HG03354 (cell line): ENCODE measurements around the gene CTDSP1.

ENCODE experiments used
- ATAC-seq: cut with Tn5 transposase; IDR thresholded peaks from one replicate; pipeline ENCODE4 v1.9.1; 2021; ENCODE audit warnings: mild to moderate bottlenecking; ENCODE audit not compliant: unreplicated experiment, poor library complexity, severe bottlenecking

Gene CTDSP1

GRCh38 chr2:218419630-218420216 is 20.1 kb downstream of the CTDSP1 start:
- no peak for ATAC-seq

GRCh38 chr2:218421027-218421426 is 21.4 kb downstream of the CTDSP1 start:
- ATAC-seq: no peak

- ATAC-seq: no peak
These were observed 22.9 kb downstream of the CTDSP1 start for GRCh38 chr2:218422403-218423086.

GRCh38 chr2:218423584-218423983 is 23.9 kb downstream of the CTDSP1 start:
- ATAC-seq: no peak

GRCh38 chr2:218425531-218425930 is 25.9 kb downstream of the CTDSP1 start:
- ATAC-seq: no peak

- no peak for ATAC-seq
These were observed 28.1 kb downstream of the CTDSP1 start for GRCh38 chr2:218427741-218428140.

- ATAC-seq: no peak
These were observed 29.3 kb downstream of the CTDSP1 start for GRCh38 chr2:218428846-218429558.

GRCh38 chr2:218429911-218430692 is 30.4 kb downstream of the CTDSP1 start:
- no peak for ATAC-seq

- ATAC-seq: no peak
These were observed 31.1 kb downstream of the CTDSP1 start for GRCh38 chr2:218430721-218431120.

- ATAC-seq: no peak
These were observed 32.2 kb downstream of the CTDSP1 start for GRCh38 chr2:218431878-218432277.

- ATAC-seq: no peak
These were observed 33.2 kb downstream of the CTDSP1 start for GRCh38 chr2:218432676-218433365.

GRCh38 chr2:218434456-218434855 is 34.8 kb downstream of the CTDSP1 start:
- no peak for ATAC-seq

- ATAC-seq: no peak
These were observed 35.6 kb downstream of the CTDSP1 start for GRCh38 chr2:218435003-218435982.

- ATAC-seq: no peak
These were observed 37.3 kb downstream of the CTDSP1 start for GRCh38 chr2:218436992-218437391.

- ATAC-seq: no peak
These were observed 38.3 kb downstream of the CTDSP1 start for GRCh38 chr2:218437969-218438368.

GRCh38 chr2:218438596-218438995 is 38.9 kb downstream of the CTDSP1 start:
- no peak for ATAC-seq

- ATAC-seq: no peak
These were observed 45.2 kb downstream of the CTDSP1 start for GRCh38 chr2:218444692-218445357.

- no peak for ATAC-seq
These were observed 45.9 kb downstream of the CTDSP1 start for GRCh38 chr2:218445602-218446001.
